HK-2 (cell line): ENCODE data around the gene ARHGAP27.

Experiments used
- DNase-seq: peaks from one replicate; pipeline ENCODE4 v3.0.0-alpha.2; 2018; ENCODE audit not compliant: unreplicated experiment

ARHGAP27 gene

DNA sequence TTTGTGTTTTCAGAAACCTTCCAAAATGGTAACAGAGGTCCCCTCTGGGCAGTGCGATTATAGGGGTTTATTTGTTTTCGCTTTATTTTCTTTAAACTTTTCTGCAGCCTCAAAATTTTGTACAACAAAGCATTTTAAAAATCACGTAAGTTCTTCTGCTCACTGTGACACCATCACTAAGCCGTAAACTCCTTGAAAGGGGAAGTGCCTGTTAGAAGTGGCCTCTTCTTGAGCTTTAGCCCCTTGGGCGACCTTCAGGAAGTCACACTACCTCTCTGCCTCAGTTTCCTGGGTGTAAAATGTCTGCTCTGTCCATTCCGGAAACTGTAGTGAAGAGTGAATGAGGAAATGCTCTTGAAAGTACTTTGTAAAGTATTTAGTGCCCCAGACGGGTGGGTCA lies 26.6 kb downstream of the ARHGAP27 start:
- DNase-seq: no peak

DNA sequence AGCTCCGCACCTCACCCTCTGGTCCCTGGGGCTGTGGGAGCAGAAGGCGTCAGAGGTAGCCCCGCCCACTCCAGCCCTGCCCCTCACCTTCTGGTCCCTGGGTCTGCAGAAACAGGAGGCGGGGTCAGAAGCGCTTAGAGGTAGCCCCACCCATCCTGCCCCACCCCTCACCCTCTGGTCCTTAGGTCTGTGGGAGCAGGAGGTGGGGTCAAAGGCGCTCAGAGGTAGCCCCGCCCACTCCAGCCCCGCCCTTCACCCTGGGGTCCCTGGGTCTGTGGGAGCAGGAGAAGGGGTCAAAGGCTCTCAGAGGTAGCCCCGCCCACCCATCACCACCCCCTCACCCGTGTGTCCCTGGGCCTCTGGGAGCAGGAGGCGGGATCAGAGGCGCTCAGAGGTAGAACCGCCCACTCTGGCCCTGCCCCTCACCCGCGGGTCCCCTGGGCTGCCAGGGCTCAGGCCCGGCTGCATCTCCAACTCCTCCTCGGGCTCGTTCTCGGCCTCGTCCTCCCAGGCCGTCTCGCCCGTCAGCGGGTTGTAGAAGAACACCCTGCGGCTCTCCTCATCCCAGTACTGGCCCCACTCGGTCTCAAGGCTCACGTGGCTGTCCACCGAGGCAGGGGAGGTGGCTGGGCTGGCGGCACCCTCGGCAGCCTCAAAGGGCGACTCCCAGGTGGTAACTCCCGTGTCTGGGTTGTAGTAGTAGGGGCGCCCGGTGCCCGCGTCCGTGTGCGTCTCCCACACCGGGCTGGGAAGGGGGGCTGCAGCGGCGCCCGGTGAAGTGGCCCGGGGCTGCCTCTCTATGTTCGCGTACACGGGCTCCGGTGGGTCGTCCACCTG lies 27.2 kb downstream of the ARHGAP27 start:
- no peak for DNase-seq

DNA sequence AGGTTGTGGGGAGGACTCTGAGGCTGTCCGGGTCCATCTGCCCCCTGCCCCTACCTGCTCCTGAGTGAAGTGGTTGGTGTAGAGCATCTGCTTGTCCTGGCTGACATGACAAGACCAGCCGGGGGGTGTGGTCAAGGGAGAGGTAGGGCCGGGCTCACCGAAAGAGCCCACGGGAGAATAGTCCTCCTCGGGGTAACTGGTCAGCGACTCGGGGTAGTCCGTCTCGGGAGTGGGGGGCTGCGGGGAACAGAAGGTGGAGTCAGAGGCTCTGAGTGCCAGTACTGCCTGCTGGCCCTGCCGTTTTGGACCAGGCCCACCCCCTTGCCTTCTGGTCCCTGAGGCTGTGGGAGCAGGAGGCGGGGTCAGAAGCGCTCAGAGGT lies 27.8 kb downstream of the ARHGAP27 start:
- no peak for DNase-seq

DNA sequence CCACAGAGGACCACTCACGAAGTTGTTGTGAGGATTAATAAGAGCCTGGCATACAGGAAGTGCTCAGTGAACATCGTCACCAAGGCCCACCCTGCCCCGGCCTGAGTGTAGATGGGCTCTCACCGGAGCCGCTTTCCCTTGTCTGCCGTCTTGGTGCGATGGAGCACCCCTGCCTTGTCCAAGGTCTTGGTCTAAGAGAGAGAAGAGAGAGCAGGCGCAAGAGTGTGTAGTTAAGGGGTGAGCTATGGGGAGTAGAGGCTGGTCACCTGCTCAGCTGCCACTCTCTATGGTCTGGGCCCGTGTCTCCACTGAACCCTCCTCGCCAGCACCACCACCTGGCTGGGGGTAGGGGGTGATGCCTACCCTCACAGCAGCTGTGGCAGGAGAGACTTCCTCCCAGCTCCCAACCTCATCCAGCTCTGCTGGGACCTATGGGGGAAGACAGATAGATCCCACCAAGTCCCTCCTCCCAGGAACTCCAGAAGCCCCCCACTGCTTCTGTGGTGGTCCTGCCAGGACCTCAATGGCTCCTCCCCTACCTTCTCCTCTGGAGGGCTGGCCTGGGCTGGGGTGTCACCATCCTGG lies 28.7 kb downstream of the ARHGAP27 start:
- DNase-seq: no peak

DNA sequence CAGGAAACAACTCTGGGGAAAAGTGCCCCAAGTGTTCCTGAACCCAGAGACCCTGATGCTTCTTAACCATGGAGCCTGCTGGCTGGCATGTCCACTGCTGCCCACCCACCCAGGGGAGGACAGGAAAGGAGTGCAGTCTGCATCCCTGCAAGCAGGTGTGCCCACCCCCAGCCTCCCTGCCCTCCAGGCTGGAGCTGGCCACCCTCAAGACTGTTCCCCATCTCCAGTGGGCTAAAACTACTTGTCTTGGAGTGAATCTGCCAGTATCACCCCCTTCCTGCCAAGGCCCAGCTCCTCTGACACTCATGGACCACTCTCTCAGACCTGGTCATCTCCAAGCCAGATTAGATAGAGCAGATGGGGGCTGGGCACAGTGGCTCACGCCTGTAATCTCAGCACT lies 29.8 kb downstream of the ARHGAP27 start:
- DNase-seq: no peak

DNA sequence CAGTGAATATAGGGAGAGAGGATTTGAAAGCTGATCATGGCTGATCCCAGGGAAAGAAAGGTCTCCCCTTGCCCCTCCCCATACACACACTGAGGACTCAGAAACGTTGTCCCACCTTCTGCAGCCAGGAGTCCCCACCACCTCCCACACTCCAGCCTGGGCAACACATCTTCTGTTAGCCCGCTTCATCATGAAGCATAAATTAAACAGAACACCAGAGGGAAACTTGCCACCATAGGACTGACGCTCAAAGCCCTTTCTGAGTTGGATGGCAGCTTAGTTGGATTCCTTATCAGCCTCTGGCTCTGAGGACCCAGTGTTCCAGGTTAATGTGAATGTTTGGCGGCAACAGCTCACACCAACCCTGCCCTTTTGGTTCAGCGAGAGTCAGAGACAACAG lies 33.9 kb downstream of the ARHGAP27 start:
- DNase-seq: no peak

DNA sequence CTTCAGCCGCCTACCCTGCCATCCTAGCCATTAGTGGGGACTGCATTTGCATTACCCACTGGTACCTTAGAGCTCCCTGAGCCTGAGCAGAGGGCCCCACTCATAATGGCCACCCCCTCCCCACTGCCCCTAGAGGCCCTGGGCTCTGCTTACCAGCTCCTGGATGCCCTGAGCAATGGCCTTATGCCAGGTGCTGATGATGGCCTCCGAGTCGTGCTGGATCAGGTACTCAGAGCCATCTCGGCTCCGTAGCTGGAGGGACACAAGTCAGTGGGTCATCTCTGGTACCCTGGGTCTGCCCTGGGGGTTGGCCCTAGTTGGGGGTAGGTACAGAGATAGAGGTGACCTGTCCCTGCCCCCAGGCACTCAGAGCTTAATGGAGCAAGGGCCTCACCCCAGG lies 34.9 kb downstream of the ARHGAP27 start:
- DNase-seq: no peak

DNA sequence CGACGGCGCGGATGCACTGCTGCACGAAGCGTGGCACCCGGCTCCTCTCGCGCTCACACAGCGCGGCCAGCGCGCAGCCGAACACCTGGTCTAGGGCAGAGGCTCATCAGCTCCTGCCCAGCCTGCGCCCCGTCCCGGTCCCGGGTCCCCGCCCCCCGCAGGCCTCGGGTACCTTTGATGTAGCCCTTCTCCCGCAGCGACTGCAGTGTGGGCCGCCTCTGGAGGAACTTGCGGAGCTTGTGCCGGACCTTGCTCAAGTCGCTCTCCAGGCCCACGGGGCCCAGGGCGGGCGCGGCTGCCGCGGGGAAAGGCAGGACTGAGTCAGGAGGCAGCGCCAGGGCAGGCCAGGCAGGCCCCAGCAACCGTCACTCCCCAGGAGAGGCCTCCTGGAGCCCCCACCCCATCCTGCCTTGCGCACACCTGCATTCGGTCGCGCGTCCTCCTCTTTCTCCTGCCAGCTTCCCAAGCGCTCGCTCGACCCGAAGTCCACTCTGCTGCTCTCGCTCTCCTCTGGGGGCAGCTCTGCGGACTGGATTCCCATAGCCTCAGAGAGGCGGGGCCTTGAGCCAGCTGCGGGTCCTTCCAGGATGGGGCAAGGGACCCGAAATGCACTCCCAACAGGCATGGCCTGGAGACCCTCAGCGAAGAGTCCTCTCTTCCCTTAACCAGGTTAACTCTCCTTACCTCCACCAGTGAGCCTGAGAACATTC lies 36.0 kb downstream of the ARHGAP27 start:
- no peak for DNase-seq

DNA sequence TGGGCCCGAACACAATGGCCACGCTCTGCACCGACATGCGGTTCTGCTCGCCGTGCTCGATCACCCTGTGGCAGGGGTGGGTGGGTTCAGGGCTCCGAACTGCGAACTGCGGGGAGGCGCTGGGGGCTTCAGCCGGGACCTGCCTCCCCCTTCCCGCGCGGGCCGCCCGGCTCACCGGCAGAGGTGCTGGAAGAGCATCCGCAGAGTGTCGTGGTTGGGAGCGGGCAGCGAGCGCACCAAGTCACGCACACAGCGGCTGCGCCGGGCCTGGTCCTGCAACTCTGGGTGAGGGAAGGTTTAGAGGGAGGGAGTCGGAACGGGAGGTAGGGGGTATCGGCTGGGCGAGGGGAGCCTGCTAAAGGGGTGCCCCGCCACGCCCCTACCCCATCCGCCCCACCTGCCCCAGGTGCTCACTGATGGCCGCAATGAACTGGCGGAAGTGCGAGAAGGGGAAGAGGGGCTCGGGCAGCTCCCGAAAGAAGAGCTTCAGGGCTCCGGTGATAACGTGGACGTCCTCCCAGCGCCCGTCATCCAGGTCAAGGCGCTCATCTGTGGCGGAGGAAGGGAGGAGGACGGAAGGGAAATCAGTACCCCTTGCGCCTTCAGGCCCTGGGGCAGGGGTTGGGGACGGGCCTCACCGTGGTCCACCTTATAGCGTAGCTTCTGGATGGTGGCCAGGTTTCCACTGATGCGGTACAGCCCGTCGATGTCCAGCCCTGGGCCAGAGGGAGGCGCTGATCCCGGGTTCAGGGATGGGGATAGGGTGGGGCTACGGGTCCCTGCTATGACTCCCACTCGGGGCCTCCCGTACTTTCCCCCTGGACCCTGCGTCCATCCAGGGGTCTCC lies 36.9 kb downstream of the ARHGAP27 start:
- DNase-seq: no peak

DNA sequence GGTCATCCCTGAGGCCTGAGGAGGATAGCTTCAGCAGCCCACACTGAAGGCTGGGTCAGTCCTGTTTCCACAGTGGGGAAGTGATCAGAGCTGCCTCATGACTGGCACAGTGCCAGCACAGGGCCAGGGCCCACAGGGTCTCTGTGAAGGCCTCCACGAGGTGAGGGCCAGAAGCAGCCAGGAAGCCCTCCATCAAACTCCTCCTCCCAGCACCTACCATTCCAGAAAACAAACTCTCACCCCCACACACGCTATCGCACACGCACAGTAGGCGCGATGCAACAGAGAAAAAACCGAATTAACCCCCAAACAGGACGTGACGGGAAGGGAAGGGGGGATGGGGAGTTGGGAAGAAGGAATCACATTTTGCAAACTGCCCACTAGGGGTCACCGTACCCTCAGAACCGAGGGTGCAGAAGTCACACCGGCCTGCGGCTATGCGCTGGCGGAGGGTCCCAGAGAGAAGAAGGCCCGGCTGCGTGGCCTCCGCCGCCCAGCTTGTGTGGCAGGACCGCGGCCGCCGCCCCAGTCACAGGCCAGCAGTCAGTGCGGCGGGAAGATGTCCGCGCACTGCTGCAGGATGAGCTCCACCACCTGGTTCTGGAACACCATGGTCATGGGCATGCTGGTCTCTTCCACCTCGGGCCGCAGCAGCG lies 37.6 kb downstream of the ARHGAP27 start:
- DNase-seq: peak; percentile 47

DNA sequence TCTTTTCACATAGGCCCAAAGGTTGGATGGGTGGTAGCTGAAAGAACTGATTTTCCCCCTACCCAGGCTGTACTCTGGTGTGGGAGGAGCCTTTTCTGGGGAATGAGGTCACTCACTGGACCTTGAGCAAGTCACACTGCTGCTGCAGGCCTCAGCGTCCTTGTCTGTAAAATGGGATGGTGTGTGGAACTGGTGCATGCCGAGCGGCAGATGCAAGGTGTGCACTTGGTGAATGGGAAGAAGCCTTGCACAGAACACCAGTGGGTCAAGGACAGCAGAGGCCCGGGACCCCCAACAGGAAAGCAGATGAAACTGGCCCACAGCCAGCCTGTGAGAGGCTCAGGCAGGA lies 38.1 kb downstream of the ARHGAP27 start:
- no peak for DNase-seq

DNA sequence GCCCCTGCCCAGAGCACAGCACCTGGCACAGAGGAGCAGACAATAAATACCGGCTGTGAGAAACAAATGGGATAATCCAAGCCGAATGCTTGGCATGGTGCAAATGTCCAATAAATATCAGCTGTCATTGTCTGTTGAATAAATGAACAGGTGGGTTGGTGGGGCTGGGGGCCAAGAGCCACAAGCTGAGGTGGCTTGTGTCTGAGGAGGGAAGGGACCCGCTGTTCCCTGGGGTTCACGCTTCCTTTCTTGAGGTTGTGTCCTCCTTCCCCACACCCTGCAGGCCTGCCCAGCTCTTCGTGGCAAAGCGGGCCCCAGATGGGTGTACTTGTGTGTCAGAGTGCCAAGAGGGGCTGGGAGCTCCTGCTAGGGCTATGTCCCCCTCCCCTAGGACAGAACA lies 38.6 kb downstream of the ARHGAP27 start:
- DNase-seq: no peak

DNA sequence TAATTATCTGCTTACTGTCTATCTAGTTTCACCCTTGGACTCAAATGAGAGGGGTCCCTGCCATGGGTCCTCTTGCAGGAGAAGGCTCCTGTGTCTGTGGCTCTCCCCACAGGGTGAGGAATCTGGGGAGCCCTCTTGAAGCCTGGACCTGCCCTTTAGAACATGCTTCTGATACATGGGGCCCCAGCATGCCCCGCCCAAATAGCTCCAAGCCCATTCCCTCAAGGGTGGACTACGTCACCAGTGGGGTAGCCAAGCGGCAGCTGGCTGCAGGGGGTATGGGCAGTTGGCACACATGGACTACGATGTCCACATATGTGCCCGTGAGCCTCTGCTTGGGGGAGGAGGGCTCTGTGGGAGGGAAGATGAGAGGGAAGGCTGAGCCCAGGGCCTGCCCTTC lies 39.3 kb downstream of the ARHGAP27 start:
- no peak for DNase-seq

DNA sequence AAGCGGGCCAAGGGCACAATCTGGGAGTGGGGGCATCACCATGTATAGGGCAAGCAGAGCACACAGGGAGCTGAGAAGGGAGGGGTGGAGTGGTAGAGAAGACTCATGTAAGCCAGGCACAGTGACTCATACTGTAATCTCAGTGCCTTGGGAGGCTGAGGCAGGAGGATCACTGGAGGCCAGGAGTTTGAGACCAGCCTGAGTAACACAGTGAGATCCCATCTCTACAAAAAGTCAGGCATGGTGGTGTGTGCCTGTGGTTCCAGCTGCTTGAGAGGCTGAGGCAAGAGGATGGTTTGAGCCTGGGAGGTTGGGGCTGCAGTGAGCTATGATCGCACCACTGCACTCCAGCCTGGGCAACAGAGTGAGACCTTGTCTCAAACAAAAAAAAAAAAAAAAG lies 40.8 kb downstream of the ARHGAP27 start:
- no peak for DNase-seq

DNA sequence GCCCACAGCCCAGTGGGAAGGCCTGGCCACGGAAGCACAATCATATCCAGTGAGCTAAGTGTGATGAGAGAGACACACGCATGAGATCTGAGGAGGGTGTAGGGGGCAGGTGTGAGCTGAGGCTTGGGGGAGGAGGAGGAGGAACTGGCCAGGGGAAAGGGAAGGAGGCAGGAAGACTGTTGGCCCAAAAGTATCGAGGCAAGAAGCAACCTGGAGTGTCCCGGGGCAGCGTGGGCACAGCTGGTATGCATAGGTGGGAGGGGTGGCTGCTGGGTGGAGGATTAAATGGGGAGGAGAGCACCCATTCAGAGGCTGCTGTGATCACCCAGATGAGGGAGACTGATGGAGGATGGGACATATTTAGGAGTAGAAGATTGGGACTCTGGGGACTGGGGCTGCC lies 41.4 kb downstream of the ARHGAP27 start:
- no peak for DNase-seq

DNA sequence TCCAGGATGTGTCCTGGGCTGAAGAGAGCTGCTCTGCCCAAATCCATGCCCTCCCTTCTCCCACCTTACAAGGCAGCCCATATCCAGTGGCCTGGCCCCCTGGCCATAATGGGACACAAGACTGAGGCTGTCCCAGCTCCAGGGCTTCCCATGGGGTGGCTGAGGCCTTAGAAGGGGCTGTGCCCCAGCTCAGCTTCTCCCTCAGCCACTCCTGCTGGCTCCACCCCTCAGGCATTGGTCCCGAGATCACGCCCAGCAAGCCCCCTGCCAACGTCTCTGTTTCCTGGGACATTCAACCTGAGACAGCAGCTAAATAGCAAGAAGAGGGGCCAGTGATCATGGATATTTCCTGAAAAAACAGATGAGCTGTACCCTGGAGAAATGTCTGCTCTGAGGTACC lies 43.3 kb downstream of the ARHGAP27 start:
- DNase-seq: no peak

DNA sequence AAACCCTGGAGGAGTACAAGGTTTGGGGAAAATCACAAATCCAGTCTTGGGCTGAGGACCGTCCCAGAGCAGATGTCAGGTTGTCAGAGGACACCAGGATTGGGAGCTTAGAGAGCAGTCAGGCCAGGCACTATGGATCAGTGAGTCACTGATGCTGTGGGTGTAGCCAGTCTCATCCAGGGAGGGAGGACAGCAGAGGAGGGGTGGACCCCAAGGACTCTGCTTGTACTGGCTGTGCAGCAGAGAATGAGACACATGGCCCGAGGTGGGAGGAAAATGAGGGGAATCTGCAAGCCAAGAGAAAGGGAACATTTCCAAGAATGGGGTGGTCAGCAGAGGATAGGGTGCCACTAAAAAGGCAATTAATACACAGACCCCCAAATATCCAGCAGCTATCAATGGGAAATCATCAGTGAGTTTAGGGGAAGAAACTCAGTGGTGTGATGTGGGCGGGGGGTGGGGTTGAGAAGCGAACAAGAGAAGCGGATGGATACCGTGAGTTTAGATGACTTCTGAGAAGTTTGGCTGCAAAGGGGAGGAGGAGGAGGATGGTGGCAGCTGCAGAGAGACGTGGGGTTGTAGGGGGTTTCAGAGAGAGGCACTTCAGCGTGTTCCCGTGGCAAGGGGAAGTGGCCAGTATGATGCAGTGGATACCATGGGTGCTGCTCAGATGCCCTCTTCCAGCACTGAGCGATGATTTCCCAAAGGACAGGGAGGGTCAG lies 43.9 kb downstream of the ARHGAP27 start:
- DNase-seq: no peak

DNA sequence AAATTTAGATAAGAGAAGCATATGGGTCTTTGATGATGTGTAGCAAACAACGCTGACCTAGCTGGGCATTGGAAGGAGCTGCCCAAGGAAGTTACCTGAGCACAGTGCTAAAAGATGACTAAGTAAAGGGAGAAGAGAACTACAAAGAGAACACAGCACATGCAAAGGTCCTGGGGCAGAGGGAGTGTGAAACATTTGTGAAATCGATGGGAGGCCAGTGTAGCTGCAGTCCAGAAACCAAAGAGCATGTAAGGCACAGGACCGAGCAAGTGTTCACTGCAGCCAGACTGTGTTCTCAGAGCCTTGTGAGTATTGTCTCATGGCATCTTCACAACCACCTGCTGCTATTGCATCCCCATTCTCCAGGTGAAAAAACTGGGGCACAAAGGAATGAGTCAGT lies 44.9 kb downstream of the ARHGAP27 start:
- no peak for DNase-seq

DNA sequence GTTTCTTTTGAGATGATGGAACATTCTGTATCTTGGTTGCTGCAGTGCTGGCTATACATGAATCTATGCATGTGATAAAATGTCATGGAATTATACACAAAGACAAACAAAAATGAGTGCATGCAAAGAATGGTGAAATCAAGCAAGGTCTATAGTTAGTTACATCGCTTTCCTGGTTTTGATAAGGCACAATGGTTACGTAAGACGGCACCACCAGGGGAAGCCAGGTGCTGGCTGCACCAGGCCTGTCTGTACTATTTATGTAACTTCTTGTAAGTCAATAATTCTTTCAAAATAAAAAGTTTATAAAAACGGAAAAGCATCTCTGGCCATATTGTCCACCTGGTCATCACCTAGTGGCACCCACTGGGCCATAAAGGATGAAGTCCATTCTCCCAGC lies 46.5 kb downstream of the ARHGAP27 start:
- DNase-seq: no peak

DNA sequence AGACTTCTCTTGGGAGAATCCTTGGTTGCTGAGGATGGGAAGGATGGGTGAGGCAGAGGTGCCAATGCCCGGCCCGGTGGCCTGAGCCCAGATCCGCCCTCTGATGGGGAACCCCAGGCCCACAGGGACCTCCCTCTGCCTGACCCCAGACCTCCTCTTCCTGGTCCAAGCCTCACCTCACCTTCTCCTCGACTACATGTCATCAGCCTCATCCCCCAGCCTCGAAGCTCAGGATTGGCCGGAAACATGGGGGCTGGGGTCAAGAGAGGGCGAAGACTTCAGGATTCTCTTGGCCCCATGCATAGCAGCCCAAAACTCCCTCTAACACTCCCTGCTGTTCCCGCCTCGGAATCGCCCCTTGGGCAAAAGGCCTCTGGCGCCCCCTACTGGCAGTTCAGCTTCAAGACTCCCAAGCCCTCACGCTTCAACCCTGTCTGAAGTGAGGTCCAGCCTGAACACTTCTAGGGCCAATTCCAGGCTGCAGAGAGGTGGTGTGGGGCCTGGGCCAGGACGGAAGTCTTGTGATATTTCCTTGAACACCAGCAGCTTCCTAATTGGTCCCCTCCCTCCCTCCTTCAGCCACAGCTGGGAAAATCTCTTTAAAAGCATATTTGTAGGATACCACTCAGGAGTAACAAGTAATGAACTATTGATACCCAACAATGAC lies 47.2 kb downstream of the ARHGAP27 start:
- peak; percentile 91 for DNase-seq
